Neural cell (in vitro differentiated cells): ENCODE measurements around the gene IQGAP2. TPM values are rescaled to one million over a fixed set of nuclear protein-coding genes. Genes with fewer than 3 reads are reported as not detected.

Source experiments
- H2AFZ ChIP-seq: fragments of 200-600, 300-800 bp; sonication (generic), shearing (Covaris generic); 2 replicates; pipeline ENCODE4 v1.6.0; 2014; ENCODE audit warnings: low read depth, mild to moderate bottlenecking, antibody characterized with exemption, low read length, moderate library complexity
- H3F3A ChIP-seq: fragments of 200-600 bp; shearing (Covaris generic); 2 replicates; pipeline ENCODE4 v1.6.1; 2016; ENCODE audit warnings: mild to moderate bottlenecking, moderate library complexity, mixed read lengths, antibody characterized with exemption, low read length; ENCODE audit not compliant: insufficient read depth, poor library complexity, severe bottlenecking
- H3K27ac ChIP-seq: fragments of 200-600, 300-800 bp; sonication (generic), shearing (Covaris generic); 2 replicates; pipeline ENCODE4 v1.5.1; 2014; ENCODE audit warnings: mild to moderate bottlenecking, low read length, moderate library complexity
- H3K27me3 ChIP-seq: fragments of 300-800, 200-600 bp; sonication (generic), shearing (Covaris generic); 2 replicates; pipeline ENCODE4 v1.6.0; 2014; ENCODE audit warnings: mild to moderate bottlenecking, low read depth, low read length, moderate library complexity; ENCODE audit not compliant: insufficient read depth
- H3K36me3 ChIP-seq: fragments of 300-800, 200-600 bp; sonication (generic), shearing (Covaris generic); 2 replicates; pipeline ENCODE4 v1.5.1; 2014; ENCODE audit warnings: mild to moderate bottlenecking, antibody characterized with exemption, low read length, moderate library complexity; ENCODE audit not compliant: insufficient read depth
- H3K4me2 ChIP-seq: fragments of 300-800, 200-600 bp; sonication (generic), shearing (Covaris generic); 2 replicates; pipeline ENCODE4 v1.6.0; 2014; ENCODE audit warnings: mild to moderate bottlenecking, low read length
- H3K4me3 ChIP-seq: fragments of 300-800, 200-600 bp; sonication (generic), shearing (Covaris generic); 2 replicates; pipeline ENCODE4 v1.5.1; 2014; ENCODE audit warnings: mild to moderate bottlenecking, low read length, moderate library complexity
- H3K79me2 ChIP-seq: fragments of 200-600 bp; shearing (Covaris generic); replicated peaks from 2 replicates; pipeline ENCODE4 v1.6.0; 2014; ENCODE audit warnings: mild to moderate bottlenecking, low read length, moderate library complexity; ENCODE audit not compliant: insufficient read depth
- H3K9ac ChIP-seq: fragments of 300-800, 200-600 bp; sonication (generic), shearing (Covaris generic); 2 replicates; pipeline ENCODE4 v1.6.1; 2016; ENCODE audit warnings: mild to moderate bottlenecking, low read length, mixed read lengths
- H3K9me2 ChIP-seq: fragments of 200-600 bp; shearing (Covaris generic); 2 replicates; pipeline ENCODE4 v1.6.1; 2016; ENCODE audit warnings: mild to moderate bottlenecking, low read length, mixed read lengths; ENCODE audit not compliant: insufficient read depth
- H3K9me3 ChIP-seq: fragments of 200-600, 300-800 bp; sonication (generic), shearing (Covaris generic); 2 replicates; pipeline ENCODE4 v1.6.1; 2016; ENCODE audit warnings: mild to moderate bottlenecking, mixed run types, low read length, moderate library complexity, mixed read lengths
- H4K20me1 ChIP-seq: fragments of 200-600 bp; shearing (Covaris generic); 2 replicates; pipeline ENCODE4 v1.6.1; 2016; ENCODE audit warnings: mild to moderate bottlenecking, mixed run types; ENCODE audit not compliant: insufficient read depth
- EP300 ChIP-seq: fragments of 450-650 bp; conservative IDR thresholded peaks from 2 replicates; pipeline ENCODE4 v1.6.1; 2014; ENCODE audit warnings: antibody characterized with exemption, mild to moderate bottlenecking, moderate library complexity; ENCODE audit not compliant: poor library complexity, severe bottlenecking
- EZH2 ChIP-seq: fragments of 200-600, 300-800 bp; shearing (Covaris generic), sonication (generic); IDR thresholded peaks from 2 replicates; pipeline ENCODE4 v1.6.1; 2014; ENCODE audit warnings: antibody characterized with exemption, low read length, borderline replicate concordance, mild to moderate bottlenecking; ENCODE audit not compliant: insufficient read depth, poor library complexity, severe bottlenecking
- MXI1 ChIP-seq: fragments of 450-650 bp; conservative IDR thresholded peaks from 2 replicates; pipeline ENCODE4 v1.6.1; 2014; ENCODE audit warnings: antibody characterized with exemption, mild to moderate bottlenecking; ENCODE audit not compliant: poor library complexity, severe bottlenecking
- POLR2AphosphoS5 ChIP-seq: IDR thresholded peaks from 2 replicates; pipeline ENCODE4 v1.6.1; 2012
- RAD21 ChIP-seq: fragments of 450-650 bp; conservative IDR thresholded peaks from 2 replicates; pipeline ENCODE4 v1.6.1; 2014; ENCODE audit warnings: antibody characterized with exemption, mild to moderate bottlenecking, moderate library complexity
- SMC3 ChIP-seq: fragments of 450-650 bp; conservative IDR thresholded peaks from 2 replicates; pipeline ENCODE4 v1.6.1; 2014; ENCODE audit warnings: antibody characterized with exemption, mild to moderate bottlenecking, moderate library complexity; ENCODE audit not compliant: poor library complexity
- TAF1 ChIP-seq: IDR thresholded peaks from 2 replicates; pipeline ENCODE4 v1.6.1; 2012; ENCODE audit warnings: low read depth
- polyA plus RNA-seq: library from polyadenylated mRNA; depleted of rRNA; stranded (reverse); fragments of >200 nt; gene quantifications from 2 replicates; pipeline ENCODE4 v1.2.3, GENCODE V29; 2014
- TF ChIP-seq, protein P1 (sequence below): IDR thresholded peaks from 2 replicates; pipeline ENCODE4 v1.6.1; 2012; ENCODE audit warnings: borderline replicate concordance
- TF ChIP-seq, protein P2 (sequence below): fragments of 450-650 bp; IDR thresholded peaks from 2 replicates; pipeline ENCODE4 v1.5.1; 2014; ENCODE audit warnings: antibody characterized with exemption, mild to moderate bottlenecking, moderate library complexity; ENCODE audit not compliant: poor library complexity, severe bottlenecking

The IQGAP2 gene
- polyA plus RNA-seq, 1 donor from 2014 or later = 5.2 TPM

DNA sequence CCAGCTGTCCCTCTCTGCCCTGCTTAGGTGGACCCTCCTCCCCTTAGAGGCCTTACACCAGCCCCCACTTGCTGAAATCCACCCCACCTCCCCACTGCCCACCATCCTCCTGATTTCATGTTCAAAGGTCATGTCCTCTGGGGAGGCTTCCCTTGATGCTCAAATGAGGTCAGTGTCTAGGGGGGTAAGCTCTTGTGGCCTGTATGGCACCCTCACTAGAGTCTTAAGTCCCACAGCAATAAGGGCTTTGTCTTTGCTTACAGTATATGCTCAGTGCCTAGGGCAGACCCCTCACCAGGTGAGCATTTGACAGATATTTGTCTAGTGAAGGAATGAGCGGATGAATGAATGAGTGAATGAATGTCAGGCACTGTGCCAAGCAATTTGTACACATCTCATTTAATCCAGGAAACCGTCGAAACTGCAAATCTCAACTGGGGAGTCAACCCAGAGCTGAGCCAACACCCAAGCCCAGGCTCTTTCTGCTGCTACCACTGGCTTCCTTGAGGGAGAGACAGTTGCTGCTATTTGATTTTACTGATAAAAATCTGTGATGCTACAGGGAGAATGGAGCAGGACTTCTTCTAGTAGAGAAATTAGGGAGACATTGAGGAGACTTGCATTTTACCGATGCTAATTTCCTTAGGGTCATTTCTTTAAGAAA lies 101.9 kb downstream of the IQGAP2 start:
- Histone ChIP-seq H3K9me2 (no peaks in the 10 kb centered on the region), H3K36me3 (no peaks in the 10 kb centered on the region), H3F3A (no peaks in the 10 kb centered on the region), H3K9me3 (no peaks in the 10 kb centered on the region), H3K9ac (no peak overlapping the region), H4K20me1 (no peaks in the 10 kb centered on the region), H2AFZ (no peak overlapping the region), H3K27me3 (no peaks in the 10 kb centered on the region), H3K27ac (no peak overlapping the region), H3K4me3 (no peak overlapping the region), H3K79me2 (no peaks in the 10 kb centered on the region), H3K4me2 (no peak overlapping the region)
- TF ChIP-seq EZH2 = no peak
- no peak for TF ChIP-seq MXI1
- TF ChIP-seq TAF1 = no peak

DNA sequence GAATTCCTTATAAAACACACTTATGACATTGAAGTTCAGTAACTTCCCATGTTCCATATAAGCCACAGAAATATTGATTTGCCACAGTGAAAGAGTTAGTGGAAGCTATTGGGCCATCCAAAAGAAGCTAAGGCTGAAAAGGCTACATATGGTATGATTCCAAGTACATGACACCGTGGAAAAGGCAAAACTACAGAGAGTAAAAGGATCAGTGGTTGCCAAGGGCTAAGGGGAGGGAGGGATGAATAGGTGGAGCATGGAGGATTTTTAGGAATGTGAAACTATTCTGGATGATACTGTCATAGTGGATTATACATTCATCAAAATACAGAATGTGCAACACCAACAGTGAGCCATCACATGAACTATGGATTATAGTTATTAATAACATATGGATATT lies 110.4 kb downstream of the IQGAP2 start:
- Histone ChIP-seq H3K36me3 (no peaks in the 10 kb centered on the region), H3K79me2 (no peaks in the 10 kb centered on the region), H3K27ac (no peak overlapping the region), H3F3A (no peaks in the 10 kb centered on the region), H3K9me3 (no peaks in the 10 kb centered on the region), H4K20me1 (no peaks in the 10 kb centered on the region), H3K4me2 (no peak overlapping the region), H3K9ac (no peak overlapping the region), H3K4me3 (no peak overlapping the region), H3K27me3 (no peaks in the 10 kb centered on the region), H3K9me2 (no peaks in the 10 kb centered on the region), H2AFZ (no peak overlapping the region)
- TF ChIP-seq TAF1 = no peak
- no peak for TF ChIP-seq POLR2AphosphoS5
- TF ChIP-seq EZH2 = no peak
- TF ChIP-seq, protein P1, sequence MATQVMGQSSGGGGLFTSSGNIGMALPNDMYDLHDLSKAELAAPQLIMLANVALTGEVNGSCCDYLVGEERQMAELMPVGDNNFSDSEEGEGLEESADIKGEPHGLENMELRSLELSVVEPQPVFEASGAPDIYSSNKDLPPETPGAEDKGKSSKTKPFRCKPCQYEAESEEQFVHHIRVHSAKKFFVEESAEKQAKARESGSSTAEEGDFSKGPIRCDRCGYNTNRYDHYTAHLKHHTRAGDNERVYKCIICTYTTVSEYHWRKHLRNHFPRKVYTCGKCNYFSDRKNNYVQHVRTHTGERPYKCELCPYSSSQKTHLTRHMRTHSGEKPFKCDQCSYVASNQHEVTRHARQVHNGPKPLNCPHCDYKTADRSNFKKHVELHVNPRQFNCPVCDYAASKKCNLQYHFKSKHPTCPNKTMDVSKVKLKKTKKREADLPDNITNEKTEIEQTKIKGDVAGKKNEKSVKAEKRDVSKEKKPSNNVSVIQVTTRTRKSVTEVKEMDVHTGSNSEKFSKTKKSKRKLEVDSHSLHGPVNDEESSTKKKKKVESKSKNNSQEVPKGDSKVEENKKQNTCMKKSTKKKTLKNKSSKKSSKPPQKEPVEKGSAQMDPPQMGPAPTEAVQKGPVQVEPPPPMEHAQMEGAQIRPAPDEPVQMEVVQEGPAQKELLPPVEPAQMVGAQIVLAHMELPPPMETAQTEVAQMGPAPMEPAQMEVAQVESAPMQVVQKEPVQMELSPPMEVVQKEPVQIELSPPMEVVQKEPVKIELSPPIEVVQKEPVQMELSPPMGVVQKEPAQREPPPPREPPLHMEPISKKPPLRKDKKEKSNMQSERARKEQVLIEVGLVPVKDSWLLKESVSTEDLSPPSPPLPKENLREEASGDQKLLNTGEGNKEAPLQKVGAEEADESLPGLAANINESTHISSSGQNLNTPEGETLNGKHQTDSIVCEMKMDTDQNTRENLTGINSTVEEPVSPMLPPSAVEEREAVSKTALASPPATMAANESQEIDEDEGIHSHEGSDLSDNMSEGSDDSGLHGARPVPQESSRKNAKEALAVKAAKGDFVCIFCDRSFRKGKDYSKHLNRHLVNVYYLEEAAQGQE = no peak
- no peak for TF ChIP-seq EP300
- no peak for TF ChIP-seq MXI1
- TF ChIP-seq SMC3 = no peak
- no peak for TF ChIP-seq RAD21
- TF ChIP-seq, protein P2, sequence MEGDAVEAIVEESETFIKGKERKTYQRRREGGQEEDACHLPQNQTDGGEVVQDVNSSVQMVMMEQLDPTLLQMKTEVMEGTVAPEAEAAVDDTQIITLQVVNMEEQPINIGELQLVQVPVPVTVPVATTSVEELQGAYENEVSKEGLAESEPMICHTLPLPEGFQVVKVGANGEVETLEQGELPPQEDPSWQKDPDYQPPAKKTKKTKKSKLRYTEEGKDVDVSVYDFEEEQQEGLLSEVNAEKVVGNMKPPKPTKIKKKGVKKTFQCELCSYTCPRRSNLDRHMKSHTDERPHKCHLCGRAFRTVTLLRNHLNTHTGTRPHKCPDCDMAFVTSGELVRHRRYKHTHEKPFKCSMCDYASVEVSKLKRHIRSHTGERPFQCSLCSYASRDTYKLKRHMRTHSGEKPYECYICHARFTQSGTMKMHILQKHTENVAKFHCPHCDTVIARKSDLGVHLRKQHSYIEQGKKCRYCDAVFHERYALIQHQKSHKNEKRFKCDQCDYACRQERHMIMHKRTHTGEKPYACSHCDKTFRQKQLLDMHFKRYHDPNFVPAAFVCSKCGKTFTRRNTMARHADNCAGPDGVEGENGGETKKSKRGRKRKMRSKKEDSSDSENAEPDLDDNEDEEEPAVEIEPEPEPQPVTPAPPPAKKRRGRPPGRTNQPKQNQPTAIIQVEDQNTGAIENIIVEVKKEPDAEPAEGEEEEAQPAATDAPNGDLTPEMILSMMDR = no peak
